Activated CD4-positive, alpha-beta memory T cell treated with anti-CD3 and anti-CD28 coated beads for 36 hours (primary cell): ENCODE results near the gene ABCC1. TPM values are rescaled to one million over a fixed set of nuclear protein-coding genes. Genes with fewer than 3 reads are reported as not detected.
"Not testable (repeated sequence)": the region's sequence is repeated elsewhere in the genome, so short reads cannot be mapped to it uniquely, and the experiment has no call there.

Experiments used
- CTCF ChIA-PET: fragments of 350-600 bp; sonication (Branson Sonifier 250); formaldehyde crosslinking; loops from one replicate; lab custom pipeline; 2021; ENCODE audit warnings: antibody characterized with exemption, inconsistent platforms; lab: Charles Lee
- POLR2A ChIA-PET: fragments of 350-600 bp; sonication (Branson Sonifier 250); formaldehyde crosslinking; loops from one replicate; lab custom pipeline; 2021; ENCODE audit warnings: antibody characterized with exemption; lab: Charles Lee
- DNase-seq: peaks from one replicate; pipeline ENCODE4 v3.0.0-alpha.2; 2020
- H3K27ac Mint-ChIP-seq: one replicate; pipeline ENCODE4 v1.8.0; 2021; ENCODE audit warnings: mixed read lengths
- H3K27me3 Mint-ChIP-seq: one replicate; pipeline ENCODE4 v1.8.0; 2021; ENCODE audit warnings: mixed read lengths
- H3K36me3 Mint-ChIP-seq: one replicate; pipeline ENCODE4 v1.8.0; 2021; ENCODE audit warnings: mixed read lengths
- H3K4me1 Mint-ChIP-seq: one replicate; pipeline ENCODE4 v1.8.0; 2021; ENCODE audit warnings: low read depth, mixed read lengths
- H3K4me3 Mint-ChIP-seq: one replicate; pipeline ENCODE4 v1.8.0; 2021; ENCODE audit warnings: mild to moderate bottlenecking, mixed read lengths
- H3K9me3 Mint-ChIP-seq: one replicate; pipeline ENCODE4 v1.8.0; 2021; ENCODE audit warnings: mixed read lengths
- intact Hi-C: fragments of 100-400 bp; cut with micrococcal nuclease; formaldehyde crosslinking; loops from one replicate; pipeline ENCODE4 v1.15.1; 2023
- total RNA-seq, 2 experiments: library from RNA; stranded (reverse); gene quantifications; one replicate each; pipeline ENCODE4 v1.2.3, GENCODE V29; 2021

Gene ABCC1
- total RNA-seq, 2 experiments from 2014 or later, result 49.1 to 50.3 TPM

DNA sequence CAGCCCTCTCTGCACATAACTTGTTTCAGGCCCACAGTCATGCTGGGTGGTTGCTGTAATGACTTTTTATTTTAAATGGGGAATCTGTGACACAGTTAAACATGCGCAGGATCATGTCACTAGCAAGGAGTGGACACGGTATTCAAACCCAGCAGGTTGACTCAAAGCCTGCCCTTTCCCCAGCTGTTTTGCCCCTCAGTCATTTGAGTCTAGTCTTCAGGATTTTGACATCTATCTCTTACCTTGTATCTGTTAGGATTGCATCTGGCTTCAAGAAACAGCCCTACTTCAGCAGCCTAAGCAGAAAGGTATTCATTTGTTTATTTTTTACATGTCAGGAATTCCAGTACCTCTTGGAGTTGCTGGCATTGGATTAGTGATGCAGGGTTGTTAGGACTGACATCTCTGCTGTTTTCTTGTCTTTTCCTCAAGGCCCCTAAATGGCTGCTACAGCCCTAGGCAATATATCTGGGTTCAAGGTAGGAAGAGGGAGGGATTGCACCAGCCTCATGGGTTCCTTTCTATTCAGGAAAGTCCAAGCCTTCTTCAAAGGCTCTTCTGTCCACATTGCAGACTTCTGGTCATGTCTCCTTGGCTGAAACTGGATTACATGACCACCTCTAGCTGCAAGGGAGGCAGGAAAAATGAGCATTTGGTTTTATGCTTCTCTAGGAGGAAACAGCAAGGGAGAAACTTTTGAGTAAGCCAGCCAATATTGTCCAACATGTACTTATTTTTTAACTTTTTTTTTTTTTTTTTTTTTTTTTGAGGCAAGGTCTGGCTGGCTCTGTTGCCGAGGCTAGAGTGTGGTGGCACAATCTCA is 22.8 kb downstream of the ABCC1 start:
- POLR2A ChIA-PET, result no interaction called here
- no peaks in the 10 kb centered on the region for H3K27me3 Mint-ChIP-seq
- H3K4me1 Mint-ChIP-seq, result peaks cover 40% of the 10 kb centered on the region
- DNase-seq, result no peak
- H3K4me3 Mint-ChIP-seq, result no peak overlapping the region
- intact Hi-C loops, result no loop called here
- no peak overlapping the region for H3K27ac Mint-ChIP-seq
- H3K9me3 Mint-ChIP-seq, result peaks cover 25% of the 10 kb centered on the region
- H3K36me3 Mint-ChIP-seq, result peaks cover 33% of the 10 kb centered on the region
- CTCF ChIA-PET, result no interaction called here

DNA sequence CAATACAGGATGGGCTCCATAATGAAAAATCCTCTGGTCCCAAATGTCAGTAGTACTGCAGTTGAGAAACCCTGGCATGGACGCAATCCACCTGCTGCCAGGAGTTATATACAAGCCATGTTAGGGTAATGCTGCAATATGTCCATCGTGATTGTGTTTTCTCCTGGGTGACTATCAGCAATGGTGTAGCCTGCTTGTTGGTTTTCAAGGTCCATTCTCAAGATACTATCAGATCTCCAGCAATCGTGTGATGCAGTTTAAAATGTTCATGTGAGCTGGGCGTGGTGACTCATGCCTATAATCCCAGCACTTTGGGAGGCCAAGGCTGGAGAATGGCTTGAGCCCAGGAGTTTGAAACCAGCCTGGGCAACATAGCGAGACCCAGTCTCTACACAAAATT is 24.0 kb downstream of the ABCC1 start:
- Mint-ChIP-seq H3K9me3 (peaks cover 36% of the 10 kb centered on the region), H3K27ac (no peak overlapping the region), H3K4me3 (no peak overlapping the region), H3K27me3 (no peaks in the 10 kb centered on the region), H3K36me3 (peaks cover 44% of the 10 kb centered on the region), H3K4me1 (peaks cover 40% of the 10 kb centered on the region)
- ChIA-PET POLR2A (no interaction called here), CTCF (no interaction called here)
- intact Hi-C loops, result no loop called here
- DNase-seq, result no peak

GRCh38 chr16:15974057-15974456 is 24.6 kb downstream of the ABCC1 start:
- intact Hi-C loops, result no loop called here
- no peak for DNase-seq
- POLR2A ChIA-PET, result no interaction called here
- Mint-ChIP-seq H3K36me3 (peaks cover 51% of the 10 kb centered on the region), H3K4me1 (peaks cover 40% of the 10 kb centered on the region), H3K27ac (no peak overlapping the region), H3K27me3 (no peaks in the 10 kb centered on the region), H3K9me3 (peaks cover 40% of the 10 kb centered on the region), H3K4me3 (no peak overlapping the region)
- CTCF ChIA-PET, result no interaction called here

DNA sequence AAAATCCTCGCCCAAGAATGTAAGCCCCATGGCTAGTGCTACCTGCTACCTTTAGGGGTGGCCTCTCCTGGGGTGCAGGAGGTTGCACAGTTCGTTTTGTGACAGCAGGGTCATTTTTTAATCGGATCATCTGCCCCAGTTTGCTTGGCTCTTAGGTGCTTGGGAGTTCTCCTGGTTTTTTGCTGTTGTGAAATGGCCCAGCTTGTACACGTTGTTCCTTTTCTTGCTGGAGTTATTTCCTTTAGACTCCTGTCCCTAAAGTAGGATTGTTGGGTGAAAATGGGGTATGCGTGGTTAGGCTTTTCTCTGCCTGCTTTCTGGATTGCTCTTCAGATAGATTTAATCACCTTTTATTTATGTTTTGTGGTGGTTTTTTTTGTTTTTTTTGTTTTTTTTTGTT is 25.8 kb downstream of the ABCC1 start:
- peaks cover 43% of the 10 kb centered on the region for H3K4me1 Mint-ChIP-seq
- no peak overlapping the region for H3K4me3 Mint-ChIP-seq
- peaks cover 45% of the 10 kb centered on the region for H3K9me3 Mint-ChIP-seq
- DNase-seq, result no peak
- CTCF ChIA-PET, result interaction anchor here (0.6 kb wide), 1 partner anchor 154 kb away, joined by 3 read pairs; no protein-coding TSS in a partner anchor
- H3K36me3 Mint-ChIP-seq, result peaks cover 56% of the 10 kb centered on the region
- H3K27me3 Mint-ChIP-seq, result no peaks in the 10 kb centered on the region
- no peak overlapping the region for H3K27ac Mint-ChIP-seq
- intact Hi-C loops, result no loop called here
- POLR2A ChIA-PET, result no interaction called here

- H3K4me1 Mint-ChIP-seq, result peaks cover 38% of the 10 kb centered on the region
- ChIA-PET CTCF (no interaction called here), POLR2A (no interaction called here)
- H3K36me3 Mint-ChIP-seq, result peaks cover 59% of the 10 kb centered on the region
- intact Hi-C loops, result no loop called here
- DNase-seq, result no peak
- no peak overlapping the region for H3K4me3 Mint-ChIP-seq
- no peaks in the 10 kb centered on the region for H3K27me3 Mint-ChIP-seq
- peaks cover 48% of the 10 kb centered on the region for H3K9me3 Mint-ChIP-seq
- peak overlapping the region; percentile 18 for H3K27ac Mint-ChIP-seq
Measured at GRCh38 chr16:15976225-15976812, 26.9 kb downstream of the ABCC1 start.

- Mint-ChIP-seq H3K4me3 (no peak overlapping the region), H3K27me3 (no peaks in the 10 kb centered on the region), H3K4me1 (peaks cover 37% of the 10 kb centered on the region), H3K9me3 (peaks cover 50% of the 10 kb centered on the region), H3K36me3 (peaks cover 60% of the 10 kb centered on the region), H3K27ac (peak overlapping the region; percentile 47)
- DNase-seq, result no peak
- intact Hi-C loops, result no loop called here
- ChIA-PET CTCF (no interaction called here), POLR2A (interaction anchor here (0.5 kb wide), 1 partner anchor 16 kb away, joined by 3 read pairs; no protein-coding TSS in a partner anchor)
Measured at GRCh38 chr16:15976929-15977637, 27.7 kb downstream of the ABCC1 start.

DNA sequence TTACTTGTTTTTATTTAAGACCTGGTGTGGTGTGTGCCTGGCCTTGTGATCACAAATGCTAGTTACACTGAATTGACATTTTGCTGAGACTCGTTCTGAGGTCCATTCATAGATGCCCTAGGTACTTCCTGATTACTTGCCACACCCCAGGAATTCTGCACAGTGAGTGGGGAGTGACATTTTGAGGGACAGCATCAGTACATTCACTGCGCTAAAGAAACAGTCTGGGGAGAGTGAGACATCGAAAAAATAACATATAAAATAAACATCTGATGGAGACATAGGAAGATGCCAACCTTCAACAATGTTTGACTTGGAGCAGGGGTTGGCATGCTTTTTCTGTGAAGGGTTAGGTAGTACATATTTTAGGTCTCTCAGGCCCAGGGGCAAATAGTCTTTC is 30.4 kb downstream of the ABCC1 start:
- H3K4me1 Mint-ChIP-seq, result peaks cover 39% of the 10 kb centered on the region
- no peak overlapping the region for H3K27ac Mint-ChIP-seq
- no peak overlapping the region for H3K4me3 Mint-ChIP-seq

GRCh38 chr16:15980329-15980728 is 30.9 kb downstream of the ABCC1 start:
- Mint-ChIP-seq H3K36me3 (peaks cover 69% of the 10 kb centered on the region), H3K27ac (no peak overlapping the region), H3K4me3 (no peak overlapping the region), H3K27me3 (no peaks in the 10 kb centered on the region), H3K9me3 (peaks cover 50% of the 10 kb centered on the region), H3K4me1 (peaks cover 33% of the 10 kb centered on the region)
- ChIA-PET POLR2A (no interaction called here), CTCF (no interaction called here)
- no peak for DNase-seq
- intact Hi-C loops, result no loop called here

More for the DNA sequence above, 30.4 kb downstream of the ABCC1 start:
- intact Hi-C loops, result no loop called here
- Mint-ChIP-seq H3K9me3 (peaks cover 50% of the 10 kb centered on the region), H3K27me3 (no peaks in the 10 kb centered on the region), H3K36me3 (peaks cover 69% of the 10 kb centered on the region)
- no peak for DNase-seq
- CTCF ChIA-PET, result no interaction called here
- POLR2A ChIA-PET, result no interaction called here

DNA sequence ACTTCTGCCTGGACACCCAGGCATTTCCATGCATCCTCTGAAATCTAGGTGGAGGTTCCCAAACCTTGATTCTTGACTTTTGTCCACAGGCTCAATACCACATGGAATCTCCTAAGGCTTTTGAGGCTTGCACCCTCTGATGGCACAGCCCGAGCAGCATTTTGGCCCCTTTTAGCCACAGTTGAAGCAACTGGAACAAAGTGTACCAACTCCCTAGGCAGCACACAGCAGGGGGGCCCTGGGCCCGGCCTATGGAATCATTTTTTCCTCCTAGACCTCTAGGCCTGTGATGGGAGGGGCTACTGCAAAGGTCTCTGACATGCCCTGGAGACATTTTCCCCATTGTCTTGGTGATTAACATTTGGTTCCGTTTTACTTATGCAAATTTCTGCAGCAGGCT is 32.0 kb downstream of the ABCC1 start:
- ChIA-PET POLR2A (no interaction called here), CTCF (no interaction called here)
- Mint-ChIP-seq H3K36me3 (peaks cover 69% of the 10 kb centered on the region), H3K27ac (no peak overlapping the region), H3K4me1 (peaks cover 27% of the 10 kb centered on the region), H3K9me3 (peaks cover 50% of the 10 kb centered on the region), H3K27me3 (no peaks in the 10 kb centered on the region), H3K4me3 (no peak overlapping the region)
- no peak for DNase-seq
- intact Hi-C loops, result no loop called here

DNA sequence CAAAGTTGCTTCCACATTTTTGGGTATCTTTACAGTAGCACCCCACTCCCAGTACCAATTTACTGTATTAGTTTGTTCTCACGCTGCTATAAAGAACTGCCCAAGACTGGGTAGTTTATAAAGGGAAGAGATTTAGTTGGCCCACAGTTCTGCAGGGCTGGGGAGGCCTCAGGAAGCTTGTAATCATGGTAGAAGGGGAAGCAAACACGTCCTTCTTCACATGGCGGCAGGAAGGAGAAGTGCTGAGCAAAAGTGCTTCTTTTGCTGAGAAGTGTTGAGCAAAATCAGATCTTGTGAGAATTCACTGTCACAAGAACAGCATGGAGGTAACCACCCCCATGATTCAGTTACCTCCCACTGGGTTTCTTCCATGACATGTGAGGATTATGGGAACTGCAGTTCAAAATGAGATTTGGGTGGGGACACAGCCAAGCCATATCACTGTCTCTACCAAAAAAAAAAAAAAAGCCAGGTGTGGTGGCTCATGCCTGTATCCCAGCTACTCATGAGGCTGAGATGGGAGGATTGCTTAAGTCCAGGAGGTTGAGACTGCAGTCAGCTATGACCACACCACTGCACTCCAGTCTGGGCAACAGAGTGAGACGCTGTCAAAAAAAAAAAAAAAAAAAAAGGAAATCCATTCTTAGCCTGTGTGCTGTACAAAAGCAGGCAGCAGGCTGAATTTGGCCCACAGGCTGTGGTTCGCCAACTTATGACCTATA is 32.9 kb downstream of the ABCC1 start:
- H3K27me3 Mint-ChIP-seq, intact Hi-C loops, POLR2A ChIA-PET, CTCF ChIA-PET, H3K27ac Mint-ChIP-seq, DNase-seq, H3K4me3 Mint-ChIP-seq: not testable (repeated sequence)
- Mint-ChIP-seq H3K9me3 (peaks cover 49% of the 10 kb centered on the region), H3K36me3 (peaks cover 63% of the 10 kb centered on the region), H3K4me1 (peaks cover 29% of the 10 kb centered on the region)

GRCh38 chr16:15983898-15984297 is 34.5 kb downstream of the ABCC1 start:
- POLR2A ChIA-PET, result no interaction called here
- DNase-seq, result no peak
- intact Hi-C loops, result no loop called here
- CTCF ChIA-PET, result no interaction called here
- Mint-ChIP-seq H3K27ac (no peak overlapping the region), H3K36me3 (peaks cover 48% of the 10 kb centered on the region), H3K4me1 (peaks cover 37% of the 10 kb centered on the region), H3K27me3 (no peaks in the 10 kb centered on the region), H3K9me3 (peaks cover 35% of the 10 kb centered on the region), H3K4me3 (no peak overlapping the region)

DNA sequence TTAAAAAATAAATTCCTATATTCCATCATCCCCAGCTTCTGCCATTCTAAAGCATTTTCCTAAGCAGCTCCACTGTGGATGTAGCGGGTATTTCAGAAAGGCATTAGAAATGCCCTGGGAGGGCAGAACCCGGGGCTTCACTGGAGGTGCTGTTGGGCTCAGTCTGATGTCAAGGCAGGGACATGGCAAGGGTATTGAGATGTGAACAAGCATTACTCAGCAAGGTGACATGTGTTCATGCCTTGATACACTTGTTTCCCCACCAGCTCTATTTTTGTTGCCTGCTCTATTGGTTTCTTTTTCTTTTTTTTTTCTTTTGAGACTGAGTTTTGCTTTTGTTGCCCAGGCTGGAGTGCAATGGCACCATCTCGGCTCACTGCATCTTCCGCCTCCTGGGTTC is 35.7 kb downstream of the ABCC1 start:
- H3K9me3 Mint-ChIP-seq, result peaks cover 24% of the 10 kb centered on the region
- H3K27ac Mint-ChIP-seq, result no peak overlapping the region
- intact Hi-C loops, result no loop called here
- H3K27me3 Mint-ChIP-seq, result no peaks in the 10 kb centered on the region
- no peak for DNase-seq
- peaks cover 32% of the 10 kb centered on the region for H3K4me1 Mint-ChIP-seq
- ChIA-PET POLR2A (no interaction called here), CTCF (interaction anchor here (0.6 kb wide), 1 partner anchor 162 kb away, joined by 3 read pairs; no protein-coding TSS in a partner anchor)
- H3K4me3 Mint-ChIP-seq, result no peak overlapping the region
- H3K36me3 Mint-ChIP-seq, result peaks cover 35% of the 10 kb centered on the region
